NCI-H510A treated with DMSO at 0.1 percent for 48 hours (cell line): ENCODE measurements around the gene TMPRSS11E.
"Not testable (repeated sequence)": the region's sequence is repeated elsewhere in the genome, so short reads cannot be mapped to it uniquely, and the experiment has no call there.

ENCODE experiments used
- DNase-seq: peaks from one replicate; lab custom pipeline; 2025; lab: John Stamatoyannopoulos, UW

TMPRSS11E gene

DNA sequence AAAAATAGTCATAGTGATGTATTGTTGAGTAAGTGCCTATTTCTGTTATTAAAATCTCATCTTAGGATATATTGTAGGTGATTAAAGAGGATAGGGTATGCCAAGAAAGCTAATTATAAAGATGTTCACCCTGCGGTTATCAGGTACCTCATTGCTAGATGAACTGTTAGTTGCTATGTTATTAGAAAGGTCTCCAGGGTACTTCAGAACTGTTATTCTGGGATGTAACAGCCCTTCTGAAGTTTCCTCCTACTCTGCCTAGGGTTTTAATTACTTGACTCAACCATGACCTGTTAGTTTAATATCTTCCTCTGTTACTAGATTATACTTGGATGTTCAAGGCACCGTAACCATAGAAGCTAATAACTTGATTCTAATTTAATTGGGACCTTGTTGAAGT lies 15.4 kb downstream of the TMPRSS11E start:
- no peak for DNase-seq

DNA sequence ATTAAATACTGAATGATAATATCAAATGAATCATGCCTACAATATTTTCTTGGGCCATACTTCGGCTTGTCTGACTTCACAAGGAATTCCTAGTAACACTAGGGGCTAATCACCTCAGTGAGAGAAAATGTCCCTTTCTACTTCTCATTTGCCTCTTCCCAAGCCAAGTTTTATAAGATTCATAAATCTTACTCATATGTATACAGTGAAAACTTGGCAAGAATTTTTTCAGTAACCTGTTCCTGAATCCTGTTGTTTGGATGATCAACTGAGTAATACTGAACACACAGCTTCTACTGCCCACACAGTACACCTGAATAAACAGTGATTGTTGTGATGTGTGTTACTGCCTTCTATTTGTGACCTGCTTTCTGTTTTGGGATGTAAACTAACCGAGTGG lies 16.5 kb downstream of the TMPRSS11E start:
- DNase-seq = no peak

DNA sequence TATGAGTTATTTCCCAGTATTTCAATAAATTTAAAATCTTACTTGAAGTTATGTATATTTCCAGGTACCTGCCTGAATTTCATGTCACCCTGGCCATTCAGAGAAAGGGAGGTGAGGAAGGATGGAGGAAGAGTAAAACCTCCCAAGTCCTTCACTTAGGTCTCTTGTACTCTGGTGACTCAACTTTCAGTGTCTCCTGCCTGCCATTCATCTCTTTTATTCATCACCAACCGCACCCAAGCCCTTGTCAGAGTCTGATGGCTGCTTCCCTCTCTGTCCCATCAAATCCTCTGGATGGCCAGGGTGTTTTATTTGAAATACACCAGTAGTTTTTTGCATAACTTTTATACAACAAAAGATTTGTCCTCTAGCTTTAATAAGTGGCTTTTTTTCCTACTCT lies 17.8 kb downstream of the TMPRSS11E start:
- no peak for DNase-seq

DNA sequence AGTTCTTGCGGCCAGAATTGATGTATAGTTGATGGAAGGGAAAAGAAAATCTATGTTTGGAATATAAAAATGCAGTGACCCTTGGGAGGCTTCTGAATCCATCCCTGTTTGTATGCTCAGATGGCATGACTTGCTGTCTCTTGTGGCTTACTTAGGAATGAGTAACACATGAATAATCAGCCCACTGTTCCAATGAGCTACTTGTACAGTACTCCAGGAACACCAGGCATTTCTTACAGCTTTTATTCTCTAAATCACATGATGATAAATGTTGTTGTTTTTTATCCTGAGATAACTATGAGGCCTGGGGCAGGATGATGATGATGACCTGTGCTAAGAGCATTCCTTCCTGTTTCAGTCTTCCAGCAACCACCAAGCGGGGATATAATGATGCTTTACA lies 18.9 kb downstream of the TMPRSS11E start:
- no peak for DNase-seq

DNA sequence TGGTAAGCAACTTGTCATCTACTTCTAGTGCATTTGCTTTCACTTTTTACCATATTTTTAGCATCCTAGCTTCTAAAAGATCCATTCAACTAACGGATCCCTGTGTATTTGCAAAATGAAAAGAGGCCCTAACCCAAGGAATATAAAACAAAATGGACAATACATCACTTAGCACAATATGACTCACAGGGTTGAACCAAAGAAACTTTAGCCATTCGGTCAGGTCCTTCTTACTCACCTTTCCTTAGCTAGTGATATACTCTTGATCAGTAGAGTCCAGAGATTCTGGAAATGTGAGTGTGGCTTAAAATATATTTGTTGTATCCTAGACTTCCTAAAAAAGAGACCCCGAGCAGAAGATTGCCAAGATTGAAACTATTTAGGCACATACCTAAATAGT lies 19.5 kb downstream of the TMPRSS11E start:
- DNase-seq = no peak

DNA sequence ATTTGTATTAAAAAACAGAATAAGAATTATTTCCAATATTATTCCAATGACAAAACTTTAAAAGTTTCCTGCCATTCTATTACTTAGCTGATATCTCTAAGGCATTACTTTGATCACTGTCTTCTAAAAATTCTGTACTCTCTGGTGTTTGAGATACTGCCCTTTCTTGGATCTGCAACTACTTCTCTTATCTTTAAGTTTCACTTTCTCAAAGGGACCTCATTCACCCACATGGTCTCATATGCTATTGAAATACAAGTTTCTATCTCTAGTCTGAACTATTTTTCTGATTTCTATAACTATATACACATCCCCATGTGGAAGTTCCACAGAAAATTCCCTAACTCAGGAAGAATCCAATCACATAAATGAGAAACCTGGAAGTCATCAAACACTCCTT lies 22.2 kb downstream of the TMPRSS11E start:
- no peak for DNase-seq

DNA sequence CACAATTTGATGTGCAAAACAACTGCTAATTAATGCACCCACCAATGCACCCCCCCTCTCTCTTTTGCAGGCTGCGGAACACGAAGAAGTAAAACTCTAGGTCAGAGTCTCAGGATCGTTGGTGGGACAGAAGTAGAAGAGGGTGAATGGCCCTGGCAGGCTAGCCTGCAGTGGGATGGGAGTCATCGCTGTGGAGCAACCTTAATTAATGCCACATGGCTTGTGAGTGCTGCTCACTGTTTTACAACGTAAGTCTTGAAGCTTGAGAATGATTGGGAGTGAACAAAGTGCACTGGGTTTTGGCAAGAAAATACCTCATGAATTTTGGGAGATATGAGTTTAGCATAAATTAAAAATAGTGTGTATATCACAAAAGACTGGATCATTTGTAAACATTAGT lies 28.9 kb downstream of the TMPRSS11E start:
- no peak for DNase-seq

DNA sequence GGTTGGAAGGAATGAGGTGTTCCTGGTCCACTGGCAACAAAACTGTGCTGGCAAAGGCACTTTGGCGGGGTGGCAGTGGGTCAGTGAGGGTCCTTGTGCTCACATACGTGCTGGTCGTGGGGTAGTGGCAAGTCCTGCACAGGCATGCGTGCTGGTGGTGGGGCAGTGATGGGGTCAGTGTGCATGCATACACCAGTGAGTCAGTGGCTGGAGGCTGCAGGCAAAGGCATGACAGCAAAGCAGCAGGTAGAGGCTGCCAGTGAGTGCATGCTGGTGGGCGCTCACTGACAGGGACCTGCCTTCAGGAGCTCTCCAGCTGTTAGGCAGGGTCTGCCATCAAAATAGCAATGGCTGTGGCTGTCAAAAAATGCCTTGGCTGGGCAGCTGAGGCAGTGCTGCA lies 42.1 kb downstream of the TMPRSS11E start:
- no peak for DNase-seq

DNA sequence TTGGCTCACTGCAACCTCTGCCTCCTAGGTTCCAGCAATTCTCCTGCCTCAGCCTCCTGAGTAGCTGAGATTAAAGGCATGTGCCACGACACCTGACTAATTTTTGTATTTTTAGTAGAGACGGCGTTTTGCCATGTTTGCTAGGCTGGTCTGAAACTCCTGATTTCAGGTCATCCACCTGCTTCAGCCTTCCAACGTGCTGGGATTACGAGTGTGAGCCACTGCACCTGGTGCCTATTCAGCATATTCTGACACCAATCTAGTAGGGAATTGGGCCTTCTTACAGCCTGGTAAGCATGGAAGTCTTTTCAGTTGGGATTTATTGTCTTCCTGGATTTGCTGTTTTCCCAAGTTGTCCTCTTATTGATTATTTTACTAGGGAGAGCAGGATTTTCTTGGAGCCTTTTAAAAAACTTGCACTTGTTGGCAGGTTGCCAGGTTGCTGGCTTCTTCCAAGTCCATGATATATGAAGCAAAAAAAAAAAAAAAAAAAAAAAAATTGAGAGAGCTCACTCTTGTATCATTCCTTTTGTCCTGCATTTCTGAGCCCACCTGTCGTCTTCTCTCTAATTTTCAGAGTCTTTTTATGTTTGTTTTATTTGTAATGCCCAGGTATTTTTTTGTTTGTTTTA lies 43.7 kb downstream of the TMPRSS11E start:
- no peak for DNase-seq

DNA sequence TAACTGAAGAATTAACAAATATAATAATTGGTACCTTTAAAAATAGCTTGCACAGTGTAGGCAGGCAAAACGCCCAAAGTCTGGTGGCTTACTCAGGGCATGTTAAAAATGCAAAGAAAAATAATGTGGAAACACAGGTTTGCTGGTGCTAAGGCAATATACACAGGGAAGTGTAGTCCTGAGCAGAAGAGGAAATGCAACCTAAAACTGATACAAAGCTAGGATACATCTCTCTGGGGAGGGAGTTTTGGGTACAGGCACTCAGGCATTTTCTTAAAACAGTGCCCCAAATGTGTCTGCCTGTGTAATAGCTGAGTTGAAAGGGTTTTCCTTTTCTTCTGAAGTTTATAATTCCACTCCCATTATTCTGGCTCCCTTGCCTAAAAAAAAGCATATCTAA lies 47.4 kb downstream of the TMPRSS11E start:
- DNase-seq = no peak

DNA sequence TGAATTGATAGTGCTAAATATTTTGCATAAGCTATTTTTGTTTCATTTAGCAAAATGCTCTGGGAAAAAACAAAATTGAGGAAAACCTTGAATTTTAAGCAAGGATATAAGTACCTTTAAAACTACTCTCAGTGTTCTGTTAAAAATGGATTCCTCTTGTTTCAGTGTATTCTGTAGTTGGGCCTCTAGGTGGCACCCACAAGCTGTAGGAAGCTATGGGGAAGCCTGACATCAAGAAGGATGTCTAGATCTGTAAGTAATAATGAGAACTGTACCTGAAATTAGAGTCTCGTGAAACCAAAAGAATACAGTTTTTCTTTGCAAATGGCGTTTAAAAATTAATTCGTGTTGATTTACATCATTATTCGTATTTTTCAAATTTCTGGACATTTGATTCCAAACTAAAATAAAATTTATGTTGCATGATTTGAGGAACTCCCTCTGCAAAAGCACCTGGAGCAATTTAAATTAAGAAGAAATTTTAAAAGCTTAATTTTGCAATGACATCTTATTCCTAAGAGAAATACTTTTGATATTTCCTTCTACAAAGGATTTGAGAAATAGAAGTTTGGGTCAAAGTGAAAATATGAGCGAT lies 51.2 kb downstream of the TMPRSS11E start:
- DNase-seq = peak; percentile 70

DNA sequence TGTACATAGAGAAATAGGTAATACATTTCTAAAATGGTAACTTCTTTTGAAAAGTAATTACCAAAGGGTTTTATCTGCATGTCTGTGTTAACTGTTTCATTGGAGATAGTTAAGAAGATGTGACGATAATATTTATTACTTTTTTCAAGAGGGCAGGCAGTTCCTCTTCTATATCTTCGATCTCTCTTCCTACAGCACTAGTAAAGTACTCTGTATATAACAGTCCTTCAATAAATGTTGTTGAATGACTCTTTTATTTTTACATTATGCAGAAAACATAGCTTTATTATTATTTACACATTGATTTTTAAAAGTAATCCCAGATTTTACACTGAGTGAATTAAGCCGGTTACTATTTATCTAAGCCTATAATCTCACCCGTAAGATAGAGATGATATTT lies 51.8 kb downstream of the TMPRSS11E start:
- DNase-seq = no peak

DNA sequence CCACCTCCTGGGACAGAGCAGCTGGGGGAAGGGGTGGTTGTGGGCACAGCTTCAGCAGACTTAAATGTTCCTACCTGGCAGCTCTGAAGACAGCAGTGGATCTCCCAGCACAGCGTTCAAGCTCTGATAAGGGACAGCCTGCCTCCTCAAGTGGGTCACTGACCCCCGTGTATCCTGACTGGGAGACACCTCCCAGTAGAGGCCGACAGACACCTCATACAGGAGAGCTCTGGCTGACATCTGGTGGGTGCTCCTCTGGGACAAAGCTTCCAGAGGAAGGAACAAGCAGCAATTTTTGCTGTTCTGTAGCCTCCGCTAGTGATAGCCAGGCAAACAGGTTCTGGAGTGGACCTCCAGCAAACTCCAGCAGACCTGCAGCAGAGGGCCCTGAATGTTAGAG lies 56.2 kb downstream of the TMPRSS11E start:
- DNase-seq = not testable (repeated sequence)

DNA sequence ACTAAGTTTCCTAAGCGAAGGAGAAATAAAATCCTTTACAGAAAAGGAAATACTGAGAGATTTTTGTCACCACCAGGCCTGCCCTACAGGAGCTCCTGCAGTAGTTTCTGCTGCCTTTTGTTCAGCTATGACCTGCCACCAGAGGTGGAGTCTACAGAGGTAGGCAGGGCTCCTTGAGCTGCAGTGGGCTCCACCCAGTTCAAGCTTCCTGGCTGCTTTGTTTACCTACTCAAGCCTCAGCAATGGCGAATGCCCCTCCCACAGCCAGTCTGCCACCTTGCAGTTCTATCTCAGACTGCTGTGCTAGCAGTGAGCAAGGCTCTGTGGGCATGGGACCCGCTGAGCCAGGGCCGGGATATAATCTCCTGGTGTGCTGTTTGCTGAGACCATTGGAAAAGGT lies 57.6 kb downstream of the TMPRSS11E start:
- DNase-seq = not testable (repeated sequence)

DNA sequence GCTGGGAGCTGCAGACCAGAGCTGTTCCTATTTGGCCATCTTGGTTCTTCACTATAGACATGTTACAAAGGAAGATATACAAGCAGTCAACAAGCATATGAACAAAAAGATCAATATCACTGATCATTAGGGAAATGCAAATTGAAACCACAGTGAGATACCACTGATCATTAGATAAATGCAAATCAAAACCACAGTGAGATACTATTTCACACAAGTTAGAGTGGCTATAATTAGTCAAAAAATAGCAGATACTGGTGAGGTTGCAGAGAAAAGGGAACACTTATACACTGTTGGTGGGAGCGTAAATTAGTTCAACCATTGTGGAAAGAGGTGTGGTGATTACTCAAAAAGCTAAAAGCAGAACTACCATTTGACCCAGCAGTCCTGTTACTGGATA lies 58.2 kb downstream of the TMPRSS11E start:
- not testable (repeated sequence) for DNase-seq

DNA sequence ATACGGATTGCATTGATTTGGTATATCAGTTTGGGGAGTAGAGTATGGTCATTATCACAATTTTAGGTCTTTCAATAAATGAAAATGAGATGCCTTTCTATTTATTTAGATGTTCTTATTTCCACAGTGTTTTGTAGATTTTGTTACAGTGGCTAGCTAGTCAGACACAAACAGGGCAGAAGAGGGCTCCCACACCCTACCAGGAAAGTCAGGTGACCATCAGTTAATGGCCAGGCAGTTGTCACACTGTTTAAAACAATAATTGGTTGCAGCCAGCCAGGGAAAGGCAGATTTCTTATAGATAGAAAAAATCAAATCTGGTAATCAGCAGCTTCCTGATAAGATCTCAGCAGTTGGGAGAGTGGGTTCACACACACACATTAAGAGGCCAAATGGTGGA lies 71.6 kb downstream of the TMPRSS11E start:
- DNase-seq = no peak

DNA sequence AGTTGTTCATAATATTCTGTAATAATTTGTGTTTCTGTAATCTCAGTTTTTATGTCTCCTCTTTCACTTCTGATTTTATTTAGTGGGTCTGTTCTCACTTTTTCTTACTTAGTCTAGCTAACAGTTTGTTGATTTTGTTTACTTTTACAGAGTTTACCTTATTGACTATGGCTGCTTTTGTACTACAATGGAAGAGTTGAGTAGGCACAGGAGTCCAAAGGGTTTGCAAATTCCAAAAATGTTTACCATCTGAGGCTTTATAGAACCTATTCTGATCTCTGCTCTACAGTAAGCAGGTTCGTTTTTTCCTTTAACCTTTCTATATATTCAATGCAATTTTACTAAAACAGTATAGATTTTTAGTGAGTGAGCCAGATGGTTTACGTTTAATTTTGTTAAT lies 73.7 kb downstream of the TMPRSS11E start:
- DNase-seq = no peak

DNA sequence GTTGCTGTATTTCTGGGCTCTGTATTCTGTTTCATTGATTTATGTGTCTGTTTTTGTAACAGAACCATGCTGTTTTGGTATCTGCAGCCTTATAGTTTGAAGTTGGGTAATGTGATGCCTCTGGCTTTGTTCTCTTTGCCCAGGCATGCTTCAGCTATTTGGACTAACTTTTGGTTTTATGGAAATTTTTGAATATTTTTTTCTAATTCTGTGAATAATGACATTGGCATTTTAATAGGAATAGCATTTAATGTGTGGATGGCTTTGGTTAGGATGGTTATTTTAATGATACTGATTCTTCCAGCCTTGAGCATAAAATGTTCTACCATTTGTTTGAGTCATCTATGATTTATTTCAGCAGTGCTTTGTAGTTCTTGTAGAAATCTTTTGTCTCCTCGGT lies 75.0 kb downstream of the TMPRSS11E start:
- not testable (repeated sequence) for DNase-seq

DNA sequence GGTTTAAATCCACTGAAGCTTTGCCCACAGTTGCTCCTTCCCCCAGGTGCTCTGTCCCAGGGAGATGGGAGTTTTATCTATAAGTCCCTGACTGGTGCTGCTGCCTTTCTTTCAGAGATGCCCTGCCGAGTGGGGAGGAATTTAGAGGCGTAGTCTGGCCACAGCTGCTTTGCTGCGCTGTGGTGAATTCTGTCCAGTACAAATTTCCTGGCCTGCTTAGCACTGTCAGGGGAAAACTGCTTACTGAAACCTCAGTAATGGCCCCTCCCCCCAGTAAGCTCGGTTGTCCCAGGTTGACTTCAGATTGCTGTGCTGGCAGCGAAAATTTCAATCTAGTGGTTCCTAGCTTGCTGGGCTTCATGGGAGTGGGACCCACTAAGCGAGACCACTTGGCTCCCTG lies 88.7 kb downstream of the TMPRSS11E start:
- DNase-seq = no peak

DNA sequence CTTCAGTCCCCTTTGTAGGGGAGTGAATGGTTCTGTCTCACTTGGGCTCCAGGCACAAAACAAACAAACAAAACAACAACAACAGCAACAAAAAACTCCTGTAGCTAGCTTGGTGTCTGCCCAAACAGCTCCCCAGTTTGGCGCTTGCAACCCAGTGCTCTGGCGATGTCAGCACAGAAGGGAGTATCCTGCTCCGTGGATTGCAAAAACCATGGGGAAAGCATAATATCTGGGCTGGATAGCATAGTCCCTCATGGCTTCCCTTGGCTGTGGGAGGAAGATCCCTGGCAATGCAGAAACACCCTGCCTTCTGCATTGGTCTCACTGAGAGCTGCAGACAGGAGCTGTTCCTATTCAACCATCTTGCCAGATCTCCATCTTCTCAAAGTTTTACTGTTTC lies 89.1 kb downstream of the TMPRSS11E start:
- no peak for DNase-seq

DNA sequence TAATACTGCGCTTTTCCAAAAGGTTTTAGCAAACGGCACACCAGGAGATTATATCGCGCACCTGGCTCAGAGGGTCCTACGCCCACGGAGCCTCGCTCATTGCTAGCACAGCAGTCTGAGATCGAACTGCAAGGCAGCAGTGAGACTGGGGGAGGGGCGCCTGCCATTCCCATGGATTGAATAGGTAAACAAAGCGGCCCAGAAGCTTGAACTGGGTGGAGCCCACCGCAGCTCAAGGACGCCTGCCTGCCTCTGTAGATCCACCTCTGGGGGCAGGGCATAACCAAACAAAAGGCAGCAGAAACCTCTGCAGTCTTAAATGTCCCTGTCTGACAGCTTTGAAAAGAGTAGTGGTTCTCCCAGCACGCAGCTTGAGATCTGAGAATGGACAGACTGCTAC lies 95.5 kb downstream of the TMPRSS11E start:
- not testable (repeated sequence) for DNase-seq
